SK-N-MC (cell line): Measurements from ENCODE around the gene RALGAPA2.

Source experiments
- DNase-seq: peaks from one replicate; pipeline ENCODE4 v3.0.0-alpha.2; 2011; ENCODE audit warnings: low read depth, low spot score
- H3K27ac ChIP-seq: fragments of 200-600 bp; sonication (generic); 2 replicates; pipeline ENCODE4 v1.5.1; 2016; ENCODE audit warnings: mixed run types
- H3K36me3 ChIP-seq: fragments of 200-600 bp; sonication (generic); 2 replicates; pipeline ENCODE4 v1.6.1; 2017; ENCODE audit warnings: antibody characterized with exemption, low read length, mixed read lengths; ENCODE audit not compliant: insufficient read depth
- H3K4me3 ChIP-seq: fragments of 200-600 bp; sonication (generic); 2 replicates; pipeline ENCODE4 v1.5.1; 2016
- H3K9ac ChIP-seq: fragments of 200-600 bp; sonication (generic); 2 replicates; pipeline ENCODE4 v1.8.0; 2017; ENCODE audit warnings: mixed run types, mixed read lengths; ENCODE audit not compliant: insufficient read length
- H3K9me3 ChIP-seq: fragments of 200-600 bp; sonication (generic); 2 replicates; pipeline ENCODE4 v1.6.1; 2017; ENCODE audit warnings: low read depth, mild to moderate bottlenecking, antibody characterized with exemption, low read length, moderate library complexity, mixed read lengths
- EZH2 ChIP-seq: fragments of 200-600 bp; sonication (generic); IDR thresholded peaks from one replicate; pipeline ENCODE4 v1.6.1; 2017; ENCODE audit warnings: antibody characterized with exemption
- FOXP2 ChIP-seq: optimal IDR thresholded peaks from 2 replicates; pipeline ENCODE3; 2011; ENCODE audit warnings: mild to moderate bottlenecking, moderate library complexity; ENCODE audit not compliant: insufficient read depth; ENCODE audit errors: extremely low read length, control extremely low read depth
- POLR2AphosphoS5 ChIP-seq: IDR thresholded peaks from 2 replicates; pipeline ENCODE4 v1.6.1; 2012; ENCODE audit warnings: mild to moderate bottlenecking, low read depth, low read length, borderline replicate concordance

RALGAPA2 gene

GRCh38 chr20:20638878-20639277, 73.6 kb downstream of the RALGAPA2 start:
- no peaks in the 10 kb centered on the region for H3K9me3 ChIP-seq
- H3K9ac ChIP-seq = no peak overlapping the region
- H3K36me3 ChIP-seq = no peaks in the 10 kb centered on the region; the same call in 1 of the 2 replicates
- DNase-seq = no peak
- TF ChIP-seq POLR2AphosphoS5 = no peak
- TF ChIP-seq EZH2 = no peak
- TF ChIP-seq FOXP2 = no peak
- H3K4me3 ChIP-seq = no peak overlapping the region
- H3K27ac ChIP-seq = no peak overlapping the region

- no peaks in the 10 kb centered on the region for H3K9me3 ChIP-seq
- H3K27ac ChIP-seq = no peak overlapping the region
- no peak for TF ChIP-seq FOXP2
- no peak for TF ChIP-seq EZH2
- no peak for TF ChIP-seq POLR2AphosphoS5
- H3K36me3 ChIP-seq = no peaks in the 10 kb centered on the region; the same call in 1 of the 2 replicates
- H3K4me3 ChIP-seq = no peak overlapping the region
- H3K9ac ChIP-seq = no peak overlapping the region
- DNase-seq = no peak
Measured at GRCh38 chr20:20637998-20638725, 74.3 kb downstream of the RALGAPA2 start.

- Histone ChIP-seq H3K36me3 (no peaks in the 10 kb centered on the region; the same call in 1 of the 2 replicates), H3K9me3 (no peaks in the 10 kb centered on the region), H3K9ac (no peak overlapping the region), H3K4me3 (no peak overlapping the region), H3K27ac (no peak overlapping the region)
- no peak for TF ChIP-seq EZH2
- TF ChIP-seq POLR2AphosphoS5 = no peak
- no peak for TF ChIP-seq FOXP2
- no peak for DNase-seq
Measured at GRCh38 chr20:20635006-20635405, 77.4 kb downstream of the RALGAPA2 start.

GRCh38 chr20:20632644-20633043, 79.8 kb downstream of the RALGAPA2 start:
- no peaks in the 10 kb centered on the region; the same call in 1 of the 2 replicates for H3K36me3 ChIP-seq
- no peaks in the 10 kb centered on the region for H3K9me3 ChIP-seq
- no peak overlapping the region for H3K27ac ChIP-seq
- H3K9ac ChIP-seq = no peak overlapping the region
- DNase-seq = no peak
- TF ChIP-seq POLR2AphosphoS5 (no peak), EZH2 (no peak), FOXP2 (no peak)
- H3K4me3 ChIP-seq = no peak overlapping the region

GRCh38 chr20:20630551-20630950, 81.9 kb downstream of the RALGAPA2 start:
- no peak overlapping the region for H3K27ac ChIP-seq
- TF ChIP-seq EZH2 (no peak), POLR2AphosphoS5 (no peak), FOXP2 (no peak)
- no peak overlapping the region for H3K4me3 ChIP-seq
- no peak overlapping the region for H3K9ac ChIP-seq
- no peaks in the 10 kb centered on the region; the same call in 1 of the 2 replicates for H3K36me3 ChIP-seq
- DNase-seq = no peak
- no peaks in the 10 kb centered on the region for H3K9me3 ChIP-seq

GRCh38 chr20:20629556-20630188, 82.8 kb downstream of the RALGAPA2 start:
- H3K36me3 ChIP-seq = no peaks in the 10 kb centered on the region
- no peak for DNase-seq
- no peak overlapping the region for H3K9ac ChIP-seq
- no peak overlapping the region for H3K4me3 ChIP-seq
- no peaks in the 10 kb centered on the region for H3K9me3 ChIP-seq
- no peak for TF ChIP-seq POLR2AphosphoS5
- TF ChIP-seq EZH2 = no peak
- no peak for TF ChIP-seq FOXP2
- no peak overlapping the region for H3K27ac ChIP-seq

GRCh38 chr20:20628314-20628713, 84.1 kb downstream of the RALGAPA2 start:
- H3K36me3 ChIP-seq = no peaks in the 10 kb centered on the region
- H3K4me3 ChIP-seq = no peak overlapping the region
- H3K27ac ChIP-seq = no peak overlapping the region
- TF ChIP-seq EZH2 (no peak), FOXP2 (no peak), POLR2AphosphoS5 (no peak)
- H3K9ac ChIP-seq = no peak overlapping the region
- DNase-seq = no peak
- no peaks in the 10 kb centered on the region for H3K9me3 ChIP-seq

GRCh38 chr20:20627471-20627870, 85.0 kb downstream of the RALGAPA2 start:
- no peak overlapping the region for H3K9ac ChIP-seq
- no peak for DNase-seq
- H3K4me3 ChIP-seq = no peak overlapping the region
- no peaks in the 10 kb centered on the region for H3K36me3 ChIP-seq
- TF ChIP-seq FOXP2 (no peak), EZH2 (no peak)
- H3K27ac ChIP-seq = no peak overlapping the region
- no peaks in the 10 kb centered on the region for H3K9me3 ChIP-seq

- no peak overlapping the region for H3K4me3 ChIP-seq
Measured at GRCh38 chr20:20624914-20625313, 87.5 kb downstream of the RALGAPA2 start.

More at GRCh38 chr20:20624914-20625313, 87.5 kb downstream of the RALGAPA2 start:
- no peak overlapping the region for H3K27ac ChIP-seq
- no peaks in the 10 kb centered on the region for H3K9me3 ChIP-seq
- DNase-seq = no peak
- H3K36me3 ChIP-seq = no peaks in the 10 kb centered on the region
- no peak overlapping the region for H3K9ac ChIP-seq
- TF ChIP-seq EZH2 (no peak), FOXP2 (no peak), POLR2AphosphoS5 (no peak)
